GM23338 (cell line): Measurements from ENCODE around the gene CCNY.

Experiments used
- CREB1 ChIP-seq: fragments of 250-450 bp; sonication (Bioruptor Pico); IDR thresholded peaks from 2 replicates; pipeline ENCODE4 v1.5.0; 2020; ENCODE audit warnings: low read depth, mild to moderate bottlenecking, moderate library complexity
- EZH2 ChIP-seq: fragments of 200-600 bp; sonication (generic); IDR thresholded peaks from one replicate; pipeline ENCODE4 v1.8.0; 2017; ENCODE audit warnings: antibody characterized with exemption, mild to moderate bottlenecking, low read depth; ENCODE audit not compliant: unreplicated experiment
- EZH2phosphoT487 ChIP-seq: fragments of 200-600 bp; sonication (generic); IDR thresholded peaks from one replicate; pipeline ENCODE4 v1.8.1; 2018; ENCODE audit warnings: antibody characterized with exemption; ENCODE audit not compliant: unreplicated experiment
- JUNB ChIP-seq: IDR thresholded peaks from one replicate; pipeline ENCODE4 v1.6.1; 2016; ENCODE audit warnings: antibody characterized with exemption; ENCODE audit not compliant: unreplicated experiment
- NANOG ChIP-seq: IDR thresholded peaks from 2 replicates; pipeline ENCODE4 v1.6.1; 2016; ENCODE audit warnings: antibody characterized with exemption, borderline replicate concordance
- POLR2AphosphoS5 ChIP-seq: IDR thresholded peaks from 2 replicates; pipeline ENCODE4 v1.6.1; 2016; ENCODE audit warnings: antibody characterized with exemption, low read depth
- STAT1 ChIP-seq: IDR thresholded peaks from one replicate; pipeline ENCODE4 v1.6.1; 2016; ENCODE audit warnings: antibody characterized with exemption; ENCODE audit not compliant: unreplicated experiment
- ZNF114 ChIP-seq: fragments of 250-450 bp; sonication (Bioruptor Pico); IDR thresholded peaks from 2 replicates; pipeline ENCODE4 v1.5.0; 2020; ENCODE audit warnings: mild to moderate bottlenecking, moderate library complexity
- ZNF331 ChIP-seq: fragments of 250-450 bp; sonication (Bioruptor Pico); IDR thresholded peaks from 2 replicates; pipeline ENCODE4 v1.5.0; 2020; ENCODE audit warnings: low read depth, mild to moderate bottlenecking, moderate library complexity
- ZNF462 ChIP-seq: fragments of 250-450 bp; sonication (Bioruptor Pico); IDR thresholded peaks from 2 replicates; pipeline ENCODE4 v1.5.0; 2020; ENCODE audit warnings: mild to moderate bottlenecking, moderate library complexity
- TF ChIP-seq, protein P1 (sequence below), 2 experiments: fragments of 200-600 bp in 1 of 2; sonication (generic) in 1 of 2; conservative IDR thresholded peaks; 2 replicates each; pipeline versions ENCODE4 v1.5.1 to v1.6.1; 2016 to 2017; ENCODE audit warnings: antibody characterized with exemption in 2 of 2, low read depth in 2 of 2, mild to moderate bottlenecking in 2 of 2, moderate library complexity in 1 of 2
- TF ChIP-seq, protein P2 (sequence below): IDR thresholded peaks from 2 replicates; pipeline ENCODE4 v1.6.1; 2016; ENCODE audit warnings: antibody characterized with exemption
- TF ChIP-seq, protein P3 (sequence below): IDR thresholded peaks from one replicate; pipeline ENCODE4 v1.6.1; 2018; ENCODE audit warnings: antibody characterized with exemption; ENCODE audit not compliant: unreplicated experiment

DNA sequence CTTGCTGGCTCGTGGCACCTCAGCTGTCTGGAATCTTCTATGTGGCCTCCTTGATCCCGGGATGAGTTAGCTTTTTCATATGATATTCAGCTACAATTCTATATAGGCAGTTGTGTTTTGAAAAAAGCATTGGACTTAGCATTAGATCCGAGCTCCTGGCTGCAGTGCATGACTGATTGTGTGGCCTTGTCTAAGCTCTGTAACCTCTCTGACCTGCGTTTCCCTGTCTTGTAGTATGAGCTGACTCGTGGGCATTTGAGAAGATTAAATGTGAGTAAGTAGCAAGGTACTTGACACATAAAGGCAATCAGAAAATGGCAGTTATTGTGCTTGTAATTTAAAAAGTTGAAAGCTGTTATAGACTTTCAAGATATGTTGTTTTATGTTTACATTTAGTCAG, 85.9 kb downstream of the CCNY start:
- TF ChIP-seq, protein P1, sequence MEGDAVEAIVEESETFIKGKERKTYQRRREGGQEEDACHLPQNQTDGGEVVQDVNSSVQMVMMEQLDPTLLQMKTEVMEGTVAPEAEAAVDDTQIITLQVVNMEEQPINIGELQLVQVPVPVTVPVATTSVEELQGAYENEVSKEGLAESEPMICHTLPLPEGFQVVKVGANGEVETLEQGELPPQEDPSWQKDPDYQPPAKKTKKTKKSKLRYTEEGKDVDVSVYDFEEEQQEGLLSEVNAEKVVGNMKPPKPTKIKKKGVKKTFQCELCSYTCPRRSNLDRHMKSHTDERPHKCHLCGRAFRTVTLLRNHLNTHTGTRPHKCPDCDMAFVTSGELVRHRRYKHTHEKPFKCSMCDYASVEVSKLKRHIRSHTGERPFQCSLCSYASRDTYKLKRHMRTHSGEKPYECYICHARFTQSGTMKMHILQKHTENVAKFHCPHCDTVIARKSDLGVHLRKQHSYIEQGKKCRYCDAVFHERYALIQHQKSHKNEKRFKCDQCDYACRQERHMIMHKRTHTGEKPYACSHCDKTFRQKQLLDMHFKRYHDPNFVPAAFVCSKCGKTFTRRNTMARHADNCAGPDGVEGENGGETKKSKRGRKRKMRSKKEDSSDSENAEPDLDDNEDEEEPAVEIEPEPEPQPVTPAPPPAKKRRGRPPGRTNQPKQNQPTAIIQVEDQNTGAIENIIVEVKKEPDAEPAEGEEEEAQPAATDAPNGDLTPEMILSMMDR (conservative IDR thresholded peaks at IDR 0.05; ENCODE audit: low read depth in 2 of 2) = no peak
- TF ChIP-seq EZH2 (no peak), CREB1 (CRISPR knock-in tag) (no peak), EZH2phosphoT487 (no peak), POLR2AphosphoS5 (no peak), JUNB (no peak), ZNF114 (CRISPR knock-in tag) (no peak), STAT1 (no peak), ZNF331 (no peak), NANOG (no peak), ZNF462 (CRISPR knock-in tag) (no peak)
- TF ChIP-seq, protein P2, sequence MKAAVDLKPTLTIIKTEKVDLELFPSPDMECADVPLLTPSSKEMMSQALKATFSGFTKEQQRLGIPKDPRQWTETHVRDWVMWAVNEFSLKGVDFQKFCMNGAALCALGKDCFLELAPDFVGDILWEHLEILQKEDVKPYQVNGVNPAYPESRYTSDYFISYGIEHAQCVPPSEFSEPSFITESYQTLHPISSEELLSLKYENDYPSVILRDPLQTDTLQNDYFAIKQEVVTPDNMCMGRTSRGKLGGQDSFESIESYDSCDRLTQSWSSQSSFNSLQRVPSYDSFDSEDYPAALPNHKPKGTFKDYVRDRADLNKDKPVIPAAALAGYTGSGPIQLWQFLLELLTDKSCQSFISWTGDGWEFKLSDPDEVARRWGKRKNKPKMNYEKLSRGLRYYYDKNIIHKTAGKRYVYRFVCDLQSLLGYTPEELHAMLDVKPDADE = no peak
- TF ChIP-seq, protein P3, sequence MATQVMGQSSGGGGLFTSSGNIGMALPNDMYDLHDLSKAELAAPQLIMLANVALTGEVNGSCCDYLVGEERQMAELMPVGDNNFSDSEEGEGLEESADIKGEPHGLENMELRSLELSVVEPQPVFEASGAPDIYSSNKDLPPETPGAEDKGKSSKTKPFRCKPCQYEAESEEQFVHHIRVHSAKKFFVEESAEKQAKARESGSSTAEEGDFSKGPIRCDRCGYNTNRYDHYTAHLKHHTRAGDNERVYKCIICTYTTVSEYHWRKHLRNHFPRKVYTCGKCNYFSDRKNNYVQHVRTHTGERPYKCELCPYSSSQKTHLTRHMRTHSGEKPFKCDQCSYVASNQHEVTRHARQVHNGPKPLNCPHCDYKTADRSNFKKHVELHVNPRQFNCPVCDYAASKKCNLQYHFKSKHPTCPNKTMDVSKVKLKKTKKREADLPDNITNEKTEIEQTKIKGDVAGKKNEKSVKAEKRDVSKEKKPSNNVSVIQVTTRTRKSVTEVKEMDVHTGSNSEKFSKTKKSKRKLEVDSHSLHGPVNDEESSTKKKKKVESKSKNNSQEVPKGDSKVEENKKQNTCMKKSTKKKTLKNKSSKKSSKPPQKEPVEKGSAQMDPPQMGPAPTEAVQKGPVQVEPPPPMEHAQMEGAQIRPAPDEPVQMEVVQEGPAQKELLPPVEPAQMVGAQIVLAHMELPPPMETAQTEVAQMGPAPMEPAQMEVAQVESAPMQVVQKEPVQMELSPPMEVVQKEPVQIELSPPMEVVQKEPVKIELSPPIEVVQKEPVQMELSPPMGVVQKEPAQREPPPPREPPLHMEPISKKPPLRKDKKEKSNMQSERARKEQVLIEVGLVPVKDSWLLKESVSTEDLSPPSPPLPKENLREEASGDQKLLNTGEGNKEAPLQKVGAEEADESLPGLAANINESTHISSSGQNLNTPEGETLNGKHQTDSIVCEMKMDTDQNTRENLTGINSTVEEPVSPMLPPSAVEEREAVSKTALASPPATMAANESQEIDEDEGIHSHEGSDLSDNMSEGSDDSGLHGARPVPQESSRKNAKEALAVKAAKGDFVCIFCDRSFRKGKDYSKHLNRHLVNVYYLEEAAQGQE = no peak
